Activated T-helper 1 cell treated with Interleukin-2 at 50 U/mL for 16 hours (primary cell): ENCODE measurements around the gene KDM4B.

Experiments used
- DNase-seq: peaks from one replicate; pipeline ENCODE4 v3.0.0-alpha.2; 2020; ENCODE audit warnings: low read depth

The KDM4B gene

GRCh38 chr19:5091684-5092480, 123.0 kb downstream of the KDM4B start:
- no peak for DNase-seq

GRCh38 chr19:5092481-5092843, 123.5 kb downstream of the KDM4B start:
- no peak for DNase-seq

GRCh38 chr19:5093297-5093928, 124.5 kb downstream of the KDM4B start:
- no peak for DNase-seq

GRCh38 chr19:5093948-5094718, 125.2 kb downstream of the KDM4B start:
- no peak for DNase-seq

- no peak for DNase-seq
These were observed 126.1 kb downstream of the KDM4B start for GRCh38 chr19:5094768-5095567.

- DNase-seq, result no peak
These were observed 126.6 kb downstream of the KDM4B start for GRCh38 chr19:5095568-5095850.

GRCh38 chr19:5096536-5096935, 127.6 kb downstream of the KDM4B start:
- no peak for DNase-seq

GRCh38 chr19:5097331-5097930, 128.5 kb downstream of the KDM4B start:
- no peak for DNase-seq

GRCh38 chr19:5097959-5098623, 129.2 kb downstream of the KDM4B start:
- no peak for DNase-seq

GRCh38 chr19:5098646-5099045, 129.7 kb downstream of the KDM4B start:
- no peak for DNase-seq

GRCh38 chr19:5099701-5100221, 130.8 kb downstream of the KDM4B start:
- DNase-seq, result no peak

GRCh38 chr19:5101871-5102270, 133.0 kb downstream of the KDM4B start:
- DNase-seq, result no peak

GRCh38 chr19:5102520-5102919, 133.6 kb downstream of the KDM4B start:
- no peak for DNase-seq

GRCh38 chr19:5103061-5103701, 134.3 kb downstream of the KDM4B start:
- no peak for DNase-seq

GRCh38 chr19:5103812-5104410, 135.0 kb downstream of the KDM4B start:
- no peak for DNase-seq

GRCh38 chr19:5104871-5105351, 136.0 kb downstream of the KDM4B start:
- no peak for DNase-seq

- no peak for DNase-seq
These were observed 137.3 kb downstream of the KDM4B start for GRCh38 chr19:5106191-5106726.

GRCh38 chr19:5106971-5107370, 138.1 kb downstream of the KDM4B start:
- DNase-seq, result no peak

- DNase-seq, result no peak
These were observed 138.7 kb downstream of the KDM4B start for GRCh38 chr19:5107432-5108122.
